ENCODE data around the gene SF3B2.
"Not testable (repeated sequence)": the region's sequence is repeated elsewhere in the genome, so short reads cannot be mapped to it uniquely, and the experiment has no call there.

Gene SF3B2

GRCh38 chr11:66112041-66112491 is 59.9 kb downstream of the SF3B2 start:
- DNase-seq, result no peak

GRCh38 chr11:66112601-66113499 is 60.7 kb downstream of the SF3B2 start:
- DNase-seq, result peak in 1 of 2 donors; percentile 15

GRCh38 chr11:66114957-66115356 is 62.8 kb downstream of the SF3B2 start:
- not testable (repeated sequence) for DNase-seq

GRCh38 chr11:66115638-66116301 is 63.6 kb downstream of the SF3B2 start:
- peak in 1 of 2 donors; percentile 69 for DNase-seq

GRCh38 chr11:66116576-66117361 is 64.6 kb downstream of the SF3B2 start:
- DNase-seq, result no peak

- no peak for DNase-seq
Observed at GRCh38 chr11:66118847-66119246, 66.7 kb downstream of the SF3B2 start.
